Esophagus squamous epithelium (tissue), 4 donors: ENCODE results near the gene CMAS.

Experiments
- CTCF ChIP-seq, 6 experiments: fragments of 450-650 bp in 4 of 6; fragments of 200-600 bp in 2 of 6; sonication (generic) in 2 of 6; IDR thresholded peaks; one replicate each; pipeline ENCODE4 v1.5.1; 2016 to 2019; ENCODE audit warnings: antibody characterized with exemption in 6 of 6, mild to moderate bottlenecking in 4 of 6, moderate library complexity in 4 of 6
- POLR2A ChIP-seq, 4 donors: fragments of 450-650 bp; IDR thresholded peaks; one replicate each; pipeline ENCODE4 v1.6.1; 2017; ENCODE audit warnings: antibody characterized with exemption in 4 of 4, mild to moderate bottlenecking in 4 of 4, moderate library complexity in 3 of 4

DNA sequence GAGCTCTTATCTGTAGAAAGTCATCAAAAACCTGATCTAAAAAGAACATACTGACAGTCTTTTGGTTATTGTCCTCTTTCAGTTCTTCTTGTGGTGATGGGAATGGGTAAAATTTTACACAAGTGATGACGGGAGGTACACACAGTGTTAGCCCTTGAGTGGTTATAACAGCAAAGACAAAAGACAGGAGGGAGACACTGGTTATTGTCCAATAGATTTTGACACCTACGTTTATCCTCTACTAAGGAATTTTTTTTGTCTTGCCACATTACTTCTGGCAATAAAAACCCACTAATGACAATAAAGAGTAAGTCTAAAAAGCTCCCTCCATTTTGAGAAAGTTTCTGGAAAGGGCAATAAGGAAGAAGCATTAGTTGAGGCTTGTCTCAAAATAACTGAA lies 47.7 kb upstream of the CMAS start:
- TF ChIP-seq CTCF (IDR thresholded peaks at IDR 0.05) (no peak), POLR2A (IDR thresholded peaks at IDR 0.05) (no peak)
